Stimulated activated CD4-positive, alpha-beta T cell treated with anti-CD3 and anti-CD28 coated beads, Interleukin-4, amount 100 ng/mL, for 1 hour (primary cell): ENCODE data around the gene ZFP91.
A peak's percentile ranks its signal among the peaks of the same experiment; 100 is the strongest.

Experiments used
- DNase-seq: peaks from one replicate; pipeline ENCODE4 v3.0.0-alpha.2; 2020

The ZFP91 gene

GRCh38 chr11:58636587-58636986 lies 57.7 kb downstream of the ZFP91 start:
- no peak for DNase-seq

- no peak for DNase-seq
Observed at GRCh38 chr11:58637371-58637770, 58.5 kb downstream of the ZFP91 start.

GRCh38 chr11:58639103-58639502 lies 60.2 kb downstream of the ZFP91 start:
- DNase-seq, result no peak

- DNase-seq, result no peak
Observed at GRCh38 chr11:58639669-58640068, 60.8 kb downstream of the ZFP91 start.

- DNase-seq, result no peak
Observed at GRCh38 chr11:58640386-58641023, 61.6 kb downstream of the ZFP91 start.

- DNase-seq, result no peak
Observed at GRCh38 chr11:58641341-58641740, 62.5 kb downstream of the ZFP91 start.

GRCh38 chr11:58641803-58642581 lies 63.1 kb downstream of the ZFP91 start:
- DNase-seq, result no peak

- DNase-seq, result no peak
Observed at GRCh38 chr11:58645854-58646253, 67.0 kb downstream of the ZFP91 start.

- no peak for DNase-seq
Observed at GRCh38 chr11:58647141-58647699, 68.4 kb downstream of the ZFP91 start.

GRCh38 chr11:58647866-58648265 lies 69.0 kb downstream of the ZFP91 start:
- no peak for DNase-seq

- DNase-seq, result no peak
Observed at GRCh38 chr11:58649623-58650022, 70.8 kb downstream of the ZFP91 start.

GRCh38 chr11:58650496-58650895 lies 71.6 kb downstream of the ZFP91 start:
- no peak for DNase-seq

GRCh38 chr11:58652726-58653280 lies 73.9 kb downstream of the ZFP91 start:
- no peak for DNase-seq

- peak; percentile 83 for DNase-seq
Observed at GRCh38 chr11:58654079-58654907, 75.4 kb downstream of the ZFP91 start.

- DNase-seq, result no peak
Observed at GRCh38 chr11:58654908-58655296, 76.0 kb downstream of the ZFP91 start.

GRCh38 chr11:58656348-58656747 lies 77.5 kb downstream of the ZFP91 start:
- no peak for DNase-seq

GRCh38 chr11:58658623-58659022 lies 79.8 kb downstream of the ZFP91 start:
- no peak for DNase-seq

- no peak for DNase-seq
Observed at GRCh38 chr11:58659404-58659803, 80.5 kb downstream of the ZFP91 start.

GRCh38 chr11:58659910-58660570 lies 81.2 kb downstream of the ZFP91 start:
- no peak for DNase-seq
